MM.1S (cell line): ENCODE results near the gene HP1BP3.

ENCODE experiments used
- CTCF ChIP-seq: fragments of 300-600 bp; sonication (generic); IDR thresholded peaks from 2 replicates; pipeline ENCODE4 v1.5.1; 2016; ENCODE audit warnings: antibody characterized with exemption, low read length, mixed read lengths
- EZH2 ChIP-seq: fragments of 300-600 bp; sonication (generic); optimal IDR thresholded peaks from 2 replicates; pipeline ENCODE3; 2017; ENCODE audit warnings: low read depth, mild to moderate bottlenecking, antibody characterized with exemption, low read length, mixed read lengths

- TF ChIP-seq EZH2 (no peak), CTCF (no peak)
Observed at GRCh38 chr1:20787840-20788795, 1.0 kb upstream of the HP1BP3 start.
